K562 (cell line): Measurements from ENCODE around the gene POGZ. TPM values are rescaled to one million over a fixed set of nuclear protein-coding genes. Genes with fewer than 3 reads are reported as not detected.

ENCODE experiments used
- ATF1 ChIP-seq, 2 experiments: fragments of 450-650 bp in 1 of 2; IDR thresholded peaks; 2 replicates each; pipeline ENCODE4 v1.6.1; 2016; ENCODE audit warnings: missing compliant biosample characterization in 1 of 2, missing genetic modification characterization in 1 of 2
- C11orf30 ChIP-seq: fragments of 450-650 bp; IDR thresholded peaks from 2 replicates; pipeline ENCODE4 v1.6.1; 2016; ENCODE audit warnings: low read depth, mild to moderate bottlenecking
- CREB1 ChIP-seq, 2 experiments: sonication (generic) in 1 of 2; formaldehyde crosslinking in 1 of 2; IDR thresholded peaks; 2 replicates each; pipeline versions ENCODE4 v1.6.1 to v1.8.0; 2012 to 2022; ENCODE audit warnings: inconsistent platforms in 1 of 2, mild to moderate bottlenecking in 1 of 2, missing genetic modification reagents in 1 of 2, moderate library complexity in 1 of 2
- GABPB1 ChIP-seq: sonication (generic); formaldehyde crosslinking; IDR thresholded peaks from 2 replicates; pipeline ENCODE4 v1.8.0; 2022; ENCODE audit warnings: mild to moderate bottlenecking, missing genetic modification reagents
- KDM4B ChIP-seq, 2 experiments: fragments of 450-650 bp in 1 of 2; sonication (generic) in 1 of 2; IDR thresholded peaks; 2 replicates each; pipeline ENCODE4 v1.6.1; 2016 to 2017; ENCODE audit warnings: borderline replicate concordance in 2 of 2, antibody characterized with exemption in 1 of 2, low read depth in 1 of 2, mild to moderate bottlenecking in 1 of 2
- LCOR ChIP-seq: sonication (generic); formaldehyde crosslinking; IDR thresholded peaks from 2 replicates; pipeline ENCODE4 v1.8.0; 2022; ENCODE audit warnings: mild to moderate bottlenecking, missing genetic modification reagents
- MED1 ChIP-seq: sonication (generic); formaldehyde crosslinking; IDR thresholded peaks from 2 replicates; pipeline ENCODE4 v1.8.1; 2023; ENCODE audit warnings: missing genetic modification reagents, borderline replicate concordance
- NBN ChIP-seq: fragments of 450-650 bp; IDR thresholded peaks from 2 replicates; pipeline ENCODE4 v1.6.1; 2016; ENCODE audit warnings: low read depth, mild to moderate bottlenecking
- NRF1 ChIP-seq, 2 experiments: fragments of 450-650 bp; IDR thresholded peaks in 1 of 2; conservative IDR thresholded peaks in 1 of 2; 2 replicates each; pipeline ENCODE4 v1.6.1; 2014; ENCODE audit warnings: mild to moderate bottlenecking in 2 of 2
- RUNX1 ChIP-seq: sonication (generic); IDR thresholded peaks from 2 replicates; pipeline ENCODE4 v1.6.1; 2016; ENCODE audit warnings: antibody characterized with exemption, low read depth
- YY1 ChIP-seq, 3 experiments: IDR thresholded peaks; 2 replicates each; pipeline ENCODE4 v1.6.1; 2011; ENCODE audit warnings: low read length in 2 of 3, mild to moderate bottlenecking in 2 of 3, moderate library complexity in 2 of 3, borderline replicate concordance in 1 of 3, control low read depth in 1 of 3, low read depth in 1 of 3; ENCODE audit not compliant: insufficient read depth in 3 of 3, insufficient replicate concordance in 2 of 3, control insufficient read depth in 1 of 3, insufficient read length in 1 of 3; ENCODE audit errors: extremely low read depth in 1 of 3
- ZBED1 ChIP-seq: IDR thresholded peaks from 2 replicates; pipeline ENCODE4 v1.6.1; 2014
- ZBTB7A ChIP-seq: IDR thresholded peaks from 2 replicates; pipeline ENCODE4 v1.6.1; 2011; ENCODE audit warnings: low read depth, mild to moderate bottlenecking, low read length, moderate library complexity, borderline replicate concordance; ENCODE audit not compliant: control insufficient read depth
- ZNF431 ChIP-seq: sonication (generic); formaldehyde crosslinking; IDR thresholded peaks from 2 replicates; pipeline ENCODE4 v1.8.0; 2022; ENCODE audit warnings: mild to moderate bottlenecking, missing genetic modification reagents
- ZNF644 ChIP-seq: fragments of 200-800 bp; sonication (Bioruptor generic); IDR thresholded peaks from 2 replicates; pipeline ENCODE4 v1.6.1; 2016; ENCODE audit warnings: low read depth, missing genetic modification characterization, missing compliant biosample characterization
- ZNF766 ChIP-seq: fragments of 200-800 bp; sonication (Bioruptor generic); conservative IDR thresholded peaks from 2 replicates; pipeline ENCODE4 v1.6.1; 2016; ENCODE audit warnings: missing genetic modification characterization, missing compliant biosample characterization
- polyA plus RNA-seq, 8 experiments: library from polyadenylated mRNA; depleted of rRNA in 4 of 8; stranded (reverse) in 5 of 8; unstranded in 3 of 8; fragments of >200 nt; fragmentation: Nextera tagmentation in 2 of 8; fragmentation: Illumina TruSeq in 1 of 8; extraction: Ambion mirVana in 2 of 8; extraction: Trizol in 1 of 8; gene quantifications; 2 replicates each; pipeline versions ENCODE4 v1.2.1 to v1.2.3, GENCODE V29; 2011 to 2014; ENCODE audit warnings: inconsistent platforms in 1 of 8, missing spikeins in 1 of 8
- total RNA-seq, 7 experiments: library from RNA; depleted of rRNA in 6 of 7; stranded (reverse); fragments of >200 nt in 6 of 7; fragmentation: Illumina TruSeq in 2 of 7; extraction: Trizol in 2 of 7; gene quantifications; 2 replicates each; pipeline versions ENCODE4 v1.2.1 to v1.2.3, GENCODE V29; 2011 to 2021; ENCODE audit warnings: low replicate concordance in 1 of 7
- TF ChIP-seq, protein P1 (sequence below): fragments of 250-450 bp; sonication (Bioruptor Pico); IDR thresholded peaks from 2 replicates; pipeline ENCODE4 v1.4.0; 2020; ENCODE audit warnings: mild to moderate bottlenecking, moderate library complexity, borderline replicate concordance
- TF ChIP-seq, protein P2 (sequence below), 3 experiments: fragments of 200-800 bp in 1 of 3; fragments of 250-450 bp in 1 of 3; fragments of 450-650 bp in 1 of 3; sonication (Bioruptor Pico) in 1 of 3; sonication (Bioruptor generic) in 1 of 3; formaldehyde crosslinking in 1 of 3; IDR thresholded peaks; 2 replicates each; pipeline versions ENCODE4 v1.6.1 to v1.8.0; 2016 to 2022; ENCODE audit warnings: mild to moderate bottlenecking in 2 of 3, missing genetic modification characterization in 2 of 3, missing compliant biosample characterization in 1 of 3, moderate library complexity in 1 of 3

The POGZ gene
- total and polyA plus RNA-seq, 9 of the 15 experiments (the other 6 are each of a cell fraction or from before 2014, with no cell fraction given): 9.4 to 40.6 (median 21.6) TPM

DNA sequence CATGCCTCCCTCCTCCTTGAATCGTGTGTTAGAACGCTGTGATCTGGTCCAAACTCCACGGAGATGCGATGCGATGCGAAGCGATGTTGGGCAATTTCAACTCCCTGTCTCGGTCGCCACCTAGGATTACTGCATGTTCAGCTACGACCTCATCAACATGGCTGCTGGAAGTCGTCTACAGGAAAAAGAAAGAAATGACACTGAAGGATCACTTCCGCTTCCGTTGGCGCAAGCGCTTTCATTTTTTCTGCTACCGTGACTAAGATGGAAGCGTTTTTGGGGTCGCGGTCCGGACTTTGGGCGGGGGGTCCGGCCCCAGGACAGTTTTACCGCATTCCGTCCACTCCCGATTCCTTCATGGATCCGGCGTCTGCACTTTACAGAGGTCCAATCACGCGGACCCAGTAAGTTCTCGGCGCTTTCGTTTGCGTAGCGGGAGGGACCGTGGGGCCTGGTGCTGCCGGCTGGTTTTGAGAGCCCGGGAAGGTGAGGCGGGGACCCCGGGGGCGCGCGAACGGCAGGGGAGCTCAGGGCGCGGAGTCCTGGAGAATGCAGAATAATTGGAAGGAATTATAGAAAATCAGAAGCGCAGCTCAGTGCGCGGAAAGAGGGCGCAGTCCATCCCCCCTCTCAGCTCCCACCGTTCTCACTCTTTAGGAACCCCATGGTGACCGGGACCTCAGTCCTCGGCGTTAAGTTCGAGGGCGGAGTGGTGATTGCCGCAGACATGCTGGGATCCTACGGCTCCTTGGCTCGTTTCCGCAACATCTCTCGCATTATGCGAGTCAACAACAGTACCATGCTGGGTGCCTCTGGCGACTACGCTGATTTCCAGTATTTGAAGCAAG is 59.7 kb downstream of the POGZ start, which contains the start of gene PSMB4 (continued):
- TF ChIP-seq, protein P1, sequence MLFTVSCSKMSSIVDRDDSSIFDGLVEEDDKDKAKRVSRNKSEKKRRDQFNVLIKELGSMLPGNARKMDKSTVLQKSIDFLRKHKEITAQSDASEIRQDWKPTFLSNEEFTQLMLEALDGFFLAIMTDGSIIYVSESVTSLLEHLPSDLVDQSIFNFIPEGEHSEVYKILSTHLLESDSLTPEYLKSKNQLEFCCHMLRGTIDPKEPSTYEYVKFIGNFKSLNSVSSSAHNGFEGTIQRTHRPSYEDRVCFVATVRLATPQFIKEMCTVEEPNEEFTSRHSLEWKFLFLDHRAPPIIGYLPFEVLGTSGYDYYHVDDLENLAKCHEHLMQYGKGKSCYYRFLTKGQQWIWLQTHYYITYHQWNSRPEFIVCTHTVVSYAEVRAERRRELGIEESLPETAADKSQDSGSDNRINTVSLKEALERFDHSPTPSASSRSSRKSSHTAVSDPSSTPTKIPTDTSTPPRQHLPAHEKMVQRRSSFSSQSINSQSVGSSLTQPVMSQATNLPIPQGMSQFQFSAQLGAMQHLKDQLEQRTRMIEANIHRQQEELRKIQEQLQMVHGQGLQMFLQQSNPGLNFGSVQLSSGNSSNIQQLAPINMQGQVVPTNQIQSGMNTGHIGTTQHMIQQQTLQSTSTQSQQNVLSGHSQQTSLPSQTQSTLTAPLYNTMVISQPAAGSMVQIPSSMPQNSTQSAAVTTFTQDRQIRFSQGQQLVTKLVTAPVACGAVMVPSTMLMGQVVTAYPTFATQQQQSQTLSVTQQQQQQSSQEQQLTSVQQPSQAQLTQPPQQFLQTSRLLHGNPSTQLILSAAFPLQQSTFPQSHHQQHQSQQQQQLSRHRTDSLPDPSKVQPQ (CRISPR knock-in tag): no peak
- TF ChIP-seq ZNF644 (tag) (peak; percentile 60; the same call in 1 of the 2 replicates), KDM4B (IDR thresholded peaks at IDR 0.05; ENCODE audit: borderline replicate concordance in 2 of 2, low read depth in 1 of 2) (peak in 1 of 2 experiments; percentile 80; a peak in 2 of 4 replicates), YY1 (IDR thresholded peaks at IDR 0.05; ENCODE audit: borderline replicate concordance in 1 of 3, control insufficient read depth in 1 of 3, extremely low read depth in 1 of 3, insufficient read depth in 3 of 3, insufficient read length in 1 of 3, insufficient replicate concordance in 2 of 3, low read depth in 1 of 3, low read length in 2 of 3) (peak; percentile 95 to 100 (median 99)), NRF1 (conservative IDR thresholded peaks at IDR 0.05 in 1 of 2, IDR thresholded peaks at IDR 0.05 in 1 of 2) (peak; percentile 78 to 83), LCOR (peak; percentile 68; the same call in 1 of the 2 replicates), ZNF431 (CRISPR knock-in tag) (peak; percentile 53), ZBED1 (0 out of 2 replicates have a peak, but pooled peaks have one; percentile 19), C11orf30 (peak; percentile 81), ATF1 (CRISPR knock-in tag; IDR thresholded peaks at IDR 0.05) (no peak), ATF1 (tag; IDR thresholded peaks at IDR 0.05) (peak; percentile 95), RUNX1 (0 out of 2 replicates have a peak, but pooled peaks have one; percentile 35), ZBTB7A (peak; percentile 78; the same call in 1 of the 2 replicates), GABPB1 (peak; percentile 96), ZNF766 (CRISPR knock-in tag) (peak; percentile 75), NBN (0 out of 2 replicates have a peak, but pooled peaks have one; percentile 54), CREB1 (IDR thresholded peaks at IDR 0.05) (peak; percentile 85), CREB1 (CRISPR knock-in tag; IDR thresholded peaks at IDR 0.05) (peak; percentile 93), MED1 (CRISPR knock-in tag) (no peak)
- TF ChIP-seq, protein P2, sequence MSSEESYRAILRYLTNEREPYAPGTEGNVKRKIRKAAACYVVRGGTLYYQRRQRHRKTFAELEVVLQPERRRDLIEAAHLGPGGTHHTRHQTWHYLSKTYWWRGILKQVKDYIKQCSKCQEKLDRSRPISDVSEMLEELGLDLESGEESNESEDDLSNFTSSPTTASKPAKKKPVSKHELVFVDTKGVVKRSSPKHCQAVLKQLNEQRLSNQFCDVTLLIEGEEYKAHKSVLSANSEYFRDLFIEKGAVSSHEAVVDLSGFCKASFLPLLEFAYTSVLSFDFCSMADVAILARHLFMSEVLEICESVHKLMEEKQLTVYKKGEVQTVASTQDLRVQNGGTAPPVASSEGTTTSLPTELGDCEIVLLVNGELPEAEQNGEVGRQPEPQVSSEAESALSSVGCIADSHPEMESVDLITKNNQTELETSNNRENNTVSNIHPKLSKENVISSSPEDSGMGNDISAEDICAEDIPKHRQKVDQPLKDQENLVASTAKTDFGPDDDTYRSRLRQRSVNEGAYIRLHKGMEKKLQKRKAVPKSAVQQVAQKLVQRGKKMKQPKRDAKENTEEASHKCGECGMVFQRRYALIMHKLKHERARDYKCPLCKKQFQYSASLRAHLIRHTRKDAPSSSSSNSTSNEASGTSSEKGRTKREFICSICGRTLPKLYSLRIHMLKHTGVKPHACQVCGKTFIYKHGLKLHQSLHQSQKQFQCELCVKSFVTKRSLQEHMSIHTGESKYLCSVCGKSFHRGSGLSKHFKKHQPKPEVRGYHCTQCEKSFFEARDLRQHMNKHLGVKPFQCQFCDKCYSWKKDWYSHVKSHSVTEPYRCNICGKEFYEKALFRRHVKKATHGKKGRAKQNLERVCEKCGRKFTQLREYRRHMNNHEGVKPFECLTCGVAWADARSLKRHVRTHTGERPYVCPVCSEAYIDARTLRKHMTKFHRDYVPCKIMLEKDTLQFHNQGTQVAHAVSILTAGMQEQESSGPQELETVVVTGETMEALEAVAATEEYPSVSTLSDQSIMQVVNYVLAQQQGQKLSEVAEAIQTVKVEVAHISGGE (CRISPR knock-in tag; IDR thresholded peaks at IDR 0.05): peak in 2 of 3 experiments; percentile 24 to 92; a peak in 3 of 6 replicates
